Pancreas (tissue), 10 donors: ENCODE data around the gene PRM2. TPM values are rescaled to one million over a fixed set of nuclear protein-coding genes. Genes with fewer than 3 reads are reported as not detected.

ENCODE experiments used
- ATAC-seq, 4 donors: fragments of 200-7000 bp; cut with Tn5 transposase; one replicate each; pipeline versions ENCODE4 v1.8.0 to v1.9.1; 2020; ENCODE audit warnings: mild to moderate bottlenecking in 4 of 4, moderate library complexity in 4 of 4
- DNase-seq, 6 donors: peaks; one replicate each; pipeline ENCODE4 v3.0.0-alpha.2; 2020
- FAIRE-seq: peaks from 2 replicates; lab custom pipeline; 2012; peaks lifted over from hg19 to GRCh38; lab: Jason Lieb, UNC
- H3K27ac ChIP-seq, 4 donors: fragments of 200-600 bp; sonication (generic); 1 replicate in 3 of 4; 2 replicates in 1 of 4; pipeline versions ENCODE4 v1.5.0 to v1.8.0; 2020
- H3K27me3 ChIP-seq, 4 donors: fragments of 200-600 bp; one replicate each; pipeline ENCODE4 v1.8.0; 2021
- H3K36me3 ChIP-seq, 3 donors: fragments of 200-600 bp; sonication (generic) in 1 of 3; one replicate each; pipeline versions ENCODE4 v1.5.0 to v1.8.0; 2020 to 2021
- H3K4me1 ChIP-seq, 3 donors: fragments of 200-600 bp; one replicate each; pipeline ENCODE4 v1.8.0; 2021
- H3K4me3 ChIP-seq, 4 donors: fragments of 200-600 bp; sonication (generic) in 2 of 4; one replicate each; pipeline versions ENCODE4 v1.5.0 to v1.8.0; 2020 to 2021
- H3K9me3 ChIP-seq, 4 donors: fragments of 200-600 bp; one replicate each; pipeline ENCODE4 v1.8.0; 2021
- CTCF ChIP-seq, 4 donors: fragments of 200-600 bp; sonication (generic) in 3 of 4; IDR thresholded peaks; one replicate each; pipeline versions ENCODE4 v1.5.0 to v1.8.0; 2021; ENCODE audit warnings: antibody characterized with exemption in 4 of 4
- WGBS, 2 donors: extraction: QIAGEN DNeasy Blood & Tissue Kit; methylation state at CpG; one replicate each; pipeline ENCODE4 v1.1.7; 2013; 5-methylcytosine and 5-hydroxymethylcytosine counted together
- intact Hi-C, 3 donors: fragments of 100-400 bp; cut with DNase I; formaldehyde crosslinking; loops; one replicate each; pipeline versions ENCODE4 v1.11.1 to v1.14.2; 2022
- microRNA-seq, 2 donors: library from miRNA; unstranded; fragments of <30 nt; microRNA quantifications; one replicate each; pipeline versions ENCODE4 to v1.1.0, GENCODE V29; 2019 to 2020
- polyA plus RNA-seq, 2 donors: library from polyadenylated mRNA; stranded (reverse); fragments of 200-250 nt; gene quantifications; one replicate each; pipeline ENCODE4 v1.2.3, GENCODE V29; 2013
- total RNA-seq, 6 donors: library from RNA; stranded (reverse); fragmentation: NEBNext Ultra II Directional in 4 of 6; extraction: Animal tissue kit (Norgen Biotek cat#: 25700) in 4 of 6; gene quantifications; one replicate each; pipeline versions ENCODE4 v1.2.1 to v1.2.4, GENCODE V29; 2021 to 2023
- donor health status: healthy with polysubstance abuse.
- donor health status: DM: no; HTN: no; CAD: no; lungs with moderate emphysema.
- donor health status: DM: no; HTN: no; CAD: no.
- donor health status: control.
- donor health status: control.
- donor health status: Bipolar disorder and iron deficiency.
- donor health status: DM: yes; HTN: yes; CAD: no.
- donor health status: DM: no; HTN: no; CAD: no.
- donor health status: DM: no; HTN: no; CAD: no.
- donor health status: DM: yes; HTN: yes; CAD: no.

The PRM2 gene
- total and polyA plus RNA-seq, 8 donors = not detected

GRCh38 chr16:11225677-11226549, 50.4 kb downstream of the PRM2 start:
- H3K27ac ChIP-seq = no peak overlapping the region
- H3K27me3 ChIP-seq = no peaks in the 10 kb centered on the region
- 69 to 77% methylated on average over 18 of the region's 18 CpGs for WGBS, 2 donors
- FAIRE-seq = no peak
- H3K9me3 ChIP-seq = no peaks in the 10 kb centered on the region
- no peak for DNase-seq
- TF ChIP-seq CTCF (IDR thresholded peaks at IDR 0.05) = no peak
- no peaks in the 10 kb centered on the region for H3K4me1 ChIP-seq
- H3K36me3 ChIP-seq = no peaks in the 10 kb centered on the region
- no peak overlapping the region for H3K4me3 ChIP-seq
- intact Hi-C loops = no loop called here
- ATAC-seq = no peak

Small RNA genes lying within 50 kb of the gene (microRNA-seq; reads per million reads assigned to microRNA genes)
- gene MIR548H2 = 0 reads per million in 2 donors

Other genes starting within 250 kb of the PRM2 start
- gene SOCS1, start 20.3 kb downstream of the PRM2 start, total RNA-seq = 1 to 10 TPM; 1.3 to 7.9 (median 1.8) TPM
- 1 to 10 TPM; 4.6 to 5.7 TPM for gene SOCS1, start 20.3 kb downstream of the PRM2 start, polyA plus RNA-seq
- gene TNP2, start 7.2 kb downstream of the PRM2 start, total RNA-seq = not detected
- not detected for gene TNP2, start 7.2 kb downstream of the PRM2 start, polyA plus RNA-seq
- not detected for gene PRM3, start 2.9 kb downstream of the PRM2 start, total RNA-seq
- gene PRM3, start 2.9 kb downstream of the PRM2 start, polyA plus RNA-seq = not detected
- gene PRM1, start 4.8 kb upstream of the PRM2 start, total RNA-seq = not detected
- not detected for gene PRM1, start 4.8 kb upstream of the PRM2 start, polyA plus RNA-seq
- 1 to 10 TPM in 4 of 6 donors, under 1 TPM in 2; 0.35 to 3.2 (median 1.2) TPM for gene RMI2, start 69.0 kb upstream of the PRM2 start, total RNA-seq
- gene RMI2, start 69.0 kb upstream of the PRM2 start, polyA plus RNA-seq = 1 to 10 TPM in 1 of 2 donors, under 1 TPM in 1; 0.65 to 1.5 TPM